T-helper 1 cell treated with Interleukin-12 subunit alpha and Interleukin-12 subunit beta and Interleukin-4 antibody, amounts not matched to agents 30 ng/mL and 1 ng/mL, for 36 hours (primary cell): Measurements from ENCODE around the gene C5orf46. TPM values are rescaled to one million over a fixed set of nuclear protein-coding genes. Genes with fewer than 3 reads are reported as not detected.
"Not testable (repeated sequence)": the region's sequence is repeated elsewhere in the genome, so short reads cannot be mapped to it uniquely, and the experiment has no call there.

ENCODE experiments used
- intact Hi-C: fragments of 100-400 bp; cut with micrococcal nuclease; formaldehyde crosslinking; loops from one replicate; pipeline ENCODE4 v1.15.1; 2024
- total RNA-seq: library from RNA; stranded (reverse); gene quantifications from 2 replicates; pipeline ENCODE4 v1.2.3, GENCODE V29; 2022

Gene C5orf46
- total RNA-seq, 1 donor from 2014 or later = not detected

DNA sequence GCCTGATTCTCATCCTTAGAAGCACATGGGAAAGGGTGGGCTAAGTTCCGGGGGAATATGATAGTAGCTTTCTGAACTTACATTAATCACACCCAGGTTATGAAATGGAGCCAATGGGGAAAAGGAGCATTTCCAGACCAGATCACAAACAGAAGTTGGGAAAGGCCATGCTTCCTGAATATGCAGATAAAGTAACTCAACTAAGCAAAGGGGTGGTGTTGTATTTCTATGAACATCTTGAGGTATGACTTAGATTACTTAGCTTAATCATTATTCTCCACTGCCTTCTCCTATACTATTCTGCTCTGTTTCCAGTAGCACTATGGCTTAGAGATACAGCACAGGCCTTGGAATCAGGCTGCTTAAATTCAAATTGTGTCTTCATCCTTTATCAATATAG lies 10.5 kb downstream of the C5orf46 start:
- intact Hi-C loops = no loop called here

DNA sequence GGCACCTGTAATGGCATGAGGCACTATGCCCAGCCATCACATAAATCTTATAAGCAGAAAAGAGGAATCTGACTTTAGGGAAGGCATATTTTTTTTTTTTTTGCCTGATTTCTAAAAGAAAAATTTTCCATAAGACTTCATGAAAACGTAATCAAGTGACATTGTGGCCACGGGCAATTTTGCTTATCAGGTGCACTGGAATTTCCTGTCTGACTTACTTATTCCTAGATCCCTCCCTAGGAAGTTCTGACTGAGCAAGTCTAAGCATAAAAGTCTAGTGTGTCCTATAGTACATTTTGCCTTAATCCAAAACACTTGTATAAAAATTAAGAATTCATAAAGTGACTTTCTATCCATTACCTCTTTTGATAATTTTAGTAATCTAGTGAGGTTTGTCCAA lies 12.5 kb downstream of the C5orf46 start:
- intact Hi-C loops = no loop called here

- intact Hi-C loops = no loop called here
Observed at GRCh38 chr5:147892696-147893296, 13.5 kb downstream of the C5orf46 start.

GRCh38 chr5:147887930-147888329 lies 18.4 kb downstream of the C5orf46 start:
- intact Hi-C loops = no loop called here

DNA sequence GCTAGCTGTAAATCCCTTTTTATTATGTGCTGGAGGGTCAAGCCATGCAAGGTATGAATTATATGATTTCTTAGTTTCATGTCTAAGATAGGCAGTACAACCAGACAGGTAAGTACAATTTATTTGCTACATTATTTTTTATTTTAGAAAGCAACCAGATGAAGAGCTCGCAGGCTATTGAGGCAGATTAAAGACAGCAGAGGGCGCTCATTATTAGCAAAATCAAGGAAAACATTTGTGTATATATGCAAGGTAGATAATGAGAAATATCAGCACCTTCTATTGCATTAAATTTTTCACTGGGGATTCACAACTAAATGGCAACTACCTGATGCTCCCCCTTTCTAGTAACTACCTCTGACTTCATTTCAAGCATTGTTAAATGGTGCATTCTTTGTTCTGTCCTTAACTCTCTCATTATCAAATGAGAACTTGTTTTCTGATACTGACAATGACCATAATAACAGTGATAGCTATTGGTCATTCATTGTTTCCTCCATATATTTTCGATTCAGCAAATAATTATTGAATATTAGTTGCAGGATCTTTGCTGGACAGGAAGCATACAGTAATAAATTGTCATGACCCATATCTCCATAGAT lies 19.2 kb downstream of the C5orf46 start:
- intact Hi-C loops = no loop called here

- intact Hi-C loops = no loop called here
Observed at GRCh38 chr5:147882586-147883313, 23.6 kb downstream of the C5orf46 start.

- intact Hi-C loops = no loop called here
Observed at GRCh38 chr5:147880487-147880886, 25.9 kb downstream of the C5orf46 start.

GRCh38 chr5:147879784-147880183 lies 26.6 kb downstream of the C5orf46 start:
- intact Hi-C loops = no loop called here

- intact Hi-C loops = no loop called here
Observed at GRCh38 chr5:147878066-147878759, 28.1 kb downstream of the C5orf46 start, which contains the start of gene SCGB3A2. SCGB3A2 (plus strand) TSS chr5:147878711; CDS start chr5:147878804, 93 bp downstream.

GRCh38 chr5:147876626-147877025 lies 29.7 kb downstream of the C5orf46 start:
- intact Hi-C loops = no loop called here

DNA sequence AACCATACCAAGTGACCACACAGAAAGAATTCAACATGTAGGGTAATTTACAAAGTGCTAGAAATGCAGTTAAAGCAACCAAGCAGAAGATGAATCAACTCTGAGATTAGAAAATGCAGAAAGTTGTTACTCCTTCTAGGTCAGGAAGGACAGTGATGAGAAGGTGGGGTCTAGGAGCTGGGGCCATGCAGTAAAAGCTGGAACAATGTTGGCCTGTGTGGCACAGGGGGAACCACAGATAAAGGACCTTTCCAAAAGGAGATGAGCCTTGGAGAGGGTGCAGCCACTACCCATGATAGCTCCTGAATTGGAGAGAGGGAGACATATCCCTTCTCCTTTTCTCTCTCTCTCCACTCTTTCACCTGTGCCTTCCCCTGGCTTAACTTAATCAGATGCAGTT lies 30.2 kb downstream of the C5orf46 start:
- intact Hi-C loops = no loop called here

- intact Hi-C loops = no loop called here
Observed at GRCh38 chr5:147874910-147875367, 31.4 kb downstream of the C5orf46 start.

- intact Hi-C loops = not testable (repeated sequence)
Observed at GRCh38 chr5:147874118-147874875, 32.0 kb downstream of the C5orf46 start.

- intact Hi-C loops = not testable (repeated sequence)
Observed at GRCh38 chr5:147872744-147873435, 33.4 kb downstream of the C5orf46 start.

DNA sequence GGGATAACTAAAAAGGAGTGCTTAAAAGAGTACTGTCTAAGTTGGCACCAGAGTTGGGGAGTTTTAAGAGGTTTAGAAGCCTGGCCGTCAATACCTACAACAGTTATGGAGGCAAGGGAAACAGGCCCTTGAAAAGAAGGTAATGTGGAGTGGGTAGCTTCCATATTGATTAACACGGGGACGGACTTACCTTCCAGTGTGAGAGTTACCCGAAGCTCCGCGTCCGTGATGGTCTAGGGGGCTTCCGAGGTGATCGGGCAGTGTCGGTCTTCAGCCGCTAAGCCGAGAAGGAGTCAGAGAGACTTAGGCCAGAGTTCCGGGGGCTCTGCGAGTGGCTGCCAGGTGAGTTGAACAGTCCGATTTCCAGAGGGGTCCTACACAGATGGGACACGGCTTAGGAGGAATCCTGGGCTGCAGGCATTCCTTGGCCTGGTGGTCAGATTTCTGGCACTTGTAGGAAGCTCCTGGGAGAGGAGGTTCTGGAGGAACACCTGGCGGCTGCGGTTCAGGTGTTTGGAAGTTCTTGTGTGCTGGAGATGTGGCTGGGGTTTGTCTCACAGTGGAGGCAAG lies 34.3 kb downstream of the C5orf46 start:
- intact Hi-C loops = not testable (repeated sequence)

- intact Hi-C loops = not testable (repeated sequence)
Observed at GRCh38 chr5:147869892-147870291, 36.4 kb downstream of the C5orf46 start.

DNA sequence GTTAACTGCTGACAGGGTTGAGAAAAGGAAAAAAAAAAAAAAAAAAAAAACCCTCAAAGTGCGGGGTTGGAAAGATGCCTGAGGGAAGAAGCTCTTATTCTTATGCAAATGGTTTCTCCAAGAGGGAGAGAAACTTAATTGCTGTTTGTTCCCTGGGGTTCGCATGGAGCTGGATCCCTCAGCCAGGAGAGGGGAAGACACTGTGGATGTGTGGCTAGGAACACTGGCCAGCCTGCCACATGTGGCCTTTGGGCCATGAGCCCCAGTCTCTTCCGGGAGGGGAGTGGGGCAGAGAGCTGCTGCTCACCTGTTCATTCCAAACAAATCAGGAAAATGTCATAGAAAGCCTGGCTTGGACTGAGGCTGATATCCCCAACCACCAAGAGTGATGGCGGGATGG lies 37.2 kb downstream of the C5orf46 start:
- intact Hi-C loops = no loop called here

GRCh38 chr5:147863454-147864158 lies 42.7 kb downstream of the C5orf46 start:
- intact Hi-C loops = no loop called here

GRCh38 chr5:147860641-147861025 lies 45.7 kb downstream of the C5orf46 start:
- intact Hi-C loops = no loop called here
